Activated T-cell treated with anti-CD3 and anti-CD28 coated beads for 24 hours (primary cell): ENCODE results near the gene GRK2.
"Not testable (repeated sequence)": the region's sequence is repeated elsewhere in the genome, so short reads cannot be mapped to it uniquely, and the experiment has no call there.

Experiments
- DNase-seq: peaks from one replicate; pipeline ENCODE4 v3.0.0-alpha.2; 2020; ENCODE audit warnings: low read depth

Gene GRK2

GRCh38 chr11:67254798-67255197 lies 11.5 kb upstream of the GRK2 start:
- no peak for DNase-seq

DNA sequence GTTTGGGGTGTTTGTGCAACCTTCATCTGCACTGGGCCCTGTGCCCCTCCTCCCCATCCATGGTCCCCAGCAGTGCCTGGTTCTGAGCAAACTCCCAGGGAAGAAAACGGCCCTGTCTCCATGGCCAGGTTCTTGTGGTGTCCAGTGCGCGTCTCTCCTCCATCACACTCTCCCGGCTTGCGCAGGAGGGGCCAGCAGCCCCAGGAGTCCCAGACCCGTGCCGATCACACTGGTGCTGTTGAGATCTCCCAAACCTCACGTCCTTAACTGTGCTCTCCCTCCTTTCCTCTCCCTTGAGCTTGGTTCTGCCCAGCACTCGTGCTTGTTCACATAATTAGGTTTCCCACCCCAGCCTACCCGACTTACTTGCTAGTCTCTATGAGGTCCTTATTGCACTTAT lies 10.9 kb upstream of the GRK2 start:
- DNase-seq = no peak

DNA sequence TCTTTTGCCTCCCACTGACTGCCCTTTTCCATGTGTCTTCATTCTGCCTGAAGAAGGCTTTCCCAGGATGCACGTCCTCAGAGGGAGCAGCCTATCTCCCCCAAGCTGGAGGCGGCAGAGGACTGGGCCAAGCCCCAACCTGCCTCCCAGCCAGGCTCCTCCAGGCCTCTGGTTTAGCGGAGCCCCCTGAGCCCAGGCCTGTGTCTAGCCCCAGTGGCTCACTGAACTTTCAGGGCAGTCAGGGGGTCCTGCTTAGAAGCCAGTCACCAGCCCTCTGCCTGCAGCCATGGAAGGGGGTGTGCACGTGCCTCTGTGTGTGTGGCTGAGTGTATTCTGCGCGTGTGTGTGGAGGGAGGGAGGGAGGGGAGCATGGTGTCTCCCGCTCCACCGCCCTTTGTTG lies 10.4 kb upstream of the GRK2 start:
- DNase-seq = no peak

- DNase-seq = no peak
Measured at GRCh38 chr11:67256477-67257135, 9.7 kb upstream of the GRK2 start.

DNA sequence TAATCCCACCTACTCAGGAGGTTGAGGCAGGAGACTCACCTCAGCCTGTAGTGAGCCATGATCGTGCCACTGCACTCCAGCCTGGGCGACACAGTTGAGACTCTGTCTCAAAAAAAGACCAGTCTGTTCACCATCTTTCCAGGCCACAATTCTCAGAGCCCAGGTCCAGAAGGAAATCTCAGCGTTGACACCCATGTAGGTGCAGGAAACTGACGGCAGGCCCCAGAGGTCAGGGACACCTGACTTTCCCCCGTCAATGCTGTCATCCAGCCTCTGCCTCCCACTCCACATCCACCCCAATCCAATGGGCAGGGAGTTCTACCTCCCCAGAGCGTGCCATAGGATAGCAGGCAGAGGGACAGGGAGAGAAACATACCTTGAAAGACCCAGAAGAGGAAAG lies 5.9 kb upstream of the GRK2 start:
- no peak for DNase-seq

DNA sequence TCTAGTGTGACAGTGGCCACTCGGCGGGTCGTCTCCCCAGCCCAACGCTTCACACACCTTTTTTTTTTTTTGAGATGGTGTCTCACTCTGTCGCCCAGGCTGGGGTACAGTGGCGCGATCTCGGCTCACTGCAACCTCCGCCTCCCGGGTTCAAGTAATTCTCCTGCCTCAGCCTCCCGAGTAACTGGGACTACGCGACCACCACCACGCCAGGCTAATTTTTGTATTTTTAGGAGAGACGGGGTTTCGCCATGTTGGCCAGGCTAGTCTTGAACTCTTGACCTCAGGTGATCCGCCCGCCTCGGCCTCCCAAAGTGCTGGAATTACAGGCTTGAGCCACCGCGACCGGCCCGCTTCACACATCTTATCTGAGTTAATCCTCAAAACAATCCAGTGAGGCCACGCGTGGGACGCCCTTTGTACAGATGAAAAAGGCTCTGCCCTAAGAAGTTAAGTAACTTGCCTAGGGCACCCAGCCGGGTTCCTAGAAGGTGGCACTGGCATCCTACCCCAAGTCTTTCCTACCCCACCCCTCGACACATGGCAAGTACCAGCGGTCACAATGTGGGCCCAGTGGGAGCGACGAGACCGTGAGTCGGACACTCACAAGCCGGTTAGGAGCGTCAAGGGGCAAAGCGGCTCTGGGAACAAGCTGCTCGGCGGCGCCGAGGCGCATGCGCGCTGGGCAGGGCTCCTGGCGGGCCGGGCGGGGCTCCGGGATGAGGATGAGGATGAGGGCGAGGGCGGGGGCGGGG lies 5.2 kb upstream of the GRK2 start:
- not testable (repeated sequence) for DNase-seq

- DNase-seq = no peak
Measured at GRCh38 chr11:67261640-67261945, 4.7 kb upstream of the GRK2 start.

DNA sequence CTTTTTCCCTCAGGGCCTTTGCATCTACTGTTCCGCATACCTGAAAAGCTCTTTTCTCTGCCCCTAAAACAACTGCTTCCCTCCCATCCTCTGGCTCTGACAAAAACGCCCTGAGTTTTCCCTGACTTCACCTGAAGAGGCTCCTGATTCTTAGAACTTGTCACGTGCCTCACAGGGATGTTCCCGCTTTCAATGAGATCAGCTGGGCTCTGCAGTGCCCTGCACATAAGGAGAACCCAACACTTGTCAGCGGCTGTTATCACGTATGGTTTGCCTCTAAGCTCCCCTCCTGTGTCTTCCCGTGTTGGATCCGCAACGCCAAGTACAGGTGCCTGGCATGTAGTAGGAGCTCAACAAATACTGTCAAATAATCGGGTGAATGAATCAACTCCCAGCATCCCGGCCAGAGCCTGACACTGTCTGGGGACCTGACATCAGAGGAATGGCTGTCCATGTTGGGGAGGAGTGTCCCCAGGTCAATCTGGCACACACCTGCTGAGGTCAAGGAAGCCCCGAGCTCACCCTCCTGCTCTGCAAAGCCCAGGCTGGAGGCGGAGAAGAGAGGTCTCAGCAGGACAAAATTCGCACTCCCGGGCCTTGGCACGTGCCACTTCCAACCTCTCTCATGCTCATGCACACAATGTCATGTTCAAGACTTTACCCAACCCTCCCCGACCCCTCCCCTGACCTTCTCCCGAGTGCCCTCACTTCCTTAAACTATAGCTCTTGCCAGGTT lies 4.2 kb upstream of the GRK2 start:
- no peak for DNase-seq

- no peak for DNase-seq
Measured at GRCh38 chr11:67262731-67263675, 3.3 kb upstream of the GRK2 start.

DNA sequence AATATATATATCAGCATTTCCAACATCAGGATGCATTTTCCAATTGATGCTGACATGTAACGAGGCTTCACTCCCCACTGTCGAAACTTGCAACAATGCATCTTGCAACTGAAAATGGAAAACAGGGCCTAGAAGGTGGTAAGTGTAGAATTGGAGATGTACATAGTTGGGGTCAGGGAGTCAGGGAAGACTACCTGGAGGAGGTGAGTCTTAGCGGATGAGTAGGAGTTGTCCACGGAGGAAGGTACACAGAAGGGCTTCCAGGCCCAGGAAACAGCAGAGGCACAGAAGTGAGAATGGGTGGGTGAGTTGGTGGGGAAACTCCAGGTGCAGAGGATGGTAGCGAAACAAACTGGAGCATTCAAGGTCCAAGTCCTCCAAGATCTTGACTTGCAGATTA lies 2.0 kb upstream of the GRK2 start:
- no peak for DNase-seq

DNA sequence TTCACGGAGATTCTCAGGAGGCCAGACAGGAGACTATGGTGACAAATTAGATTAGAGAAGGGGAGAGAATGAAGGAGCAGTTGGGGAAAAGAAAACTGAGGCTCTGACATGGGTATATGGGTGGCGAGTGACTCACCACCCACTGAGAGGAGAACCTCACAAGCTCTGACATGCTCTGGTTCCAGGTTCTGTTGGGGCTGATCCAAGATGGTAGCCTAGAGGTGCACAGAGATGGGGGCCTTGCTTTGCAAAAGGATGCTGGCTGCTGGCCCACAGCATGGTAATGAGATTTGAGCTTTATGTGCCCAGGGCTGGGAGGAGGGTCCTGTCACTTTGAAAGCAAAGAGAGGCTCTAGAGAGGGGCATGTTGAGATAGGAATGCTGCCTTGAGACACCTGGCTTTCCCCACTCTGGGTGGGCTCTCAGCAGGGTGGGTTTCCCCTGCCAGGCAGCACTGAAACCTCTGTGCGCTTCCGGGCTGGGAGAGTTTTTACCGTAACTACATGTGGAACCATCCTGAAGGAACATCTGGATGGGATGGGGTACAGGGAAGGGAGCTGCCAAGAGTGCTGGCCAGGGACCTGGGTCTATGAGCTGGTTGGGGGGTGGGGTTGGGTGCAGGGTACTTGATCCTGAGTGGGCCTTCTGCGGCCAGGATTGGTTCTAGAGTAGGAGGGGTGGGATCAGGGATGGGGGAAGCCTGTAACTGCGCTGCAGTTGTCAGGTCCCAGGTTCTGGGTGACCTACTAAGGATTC lies 1.2 kb upstream of the GRK2 start:
- no peak for DNase-seq

GRCh38 chr11:67265633-67266448 lies 432 bp upstream of the GRK2 start:
- DNase-seq = peak; percentile 67

DNA sequence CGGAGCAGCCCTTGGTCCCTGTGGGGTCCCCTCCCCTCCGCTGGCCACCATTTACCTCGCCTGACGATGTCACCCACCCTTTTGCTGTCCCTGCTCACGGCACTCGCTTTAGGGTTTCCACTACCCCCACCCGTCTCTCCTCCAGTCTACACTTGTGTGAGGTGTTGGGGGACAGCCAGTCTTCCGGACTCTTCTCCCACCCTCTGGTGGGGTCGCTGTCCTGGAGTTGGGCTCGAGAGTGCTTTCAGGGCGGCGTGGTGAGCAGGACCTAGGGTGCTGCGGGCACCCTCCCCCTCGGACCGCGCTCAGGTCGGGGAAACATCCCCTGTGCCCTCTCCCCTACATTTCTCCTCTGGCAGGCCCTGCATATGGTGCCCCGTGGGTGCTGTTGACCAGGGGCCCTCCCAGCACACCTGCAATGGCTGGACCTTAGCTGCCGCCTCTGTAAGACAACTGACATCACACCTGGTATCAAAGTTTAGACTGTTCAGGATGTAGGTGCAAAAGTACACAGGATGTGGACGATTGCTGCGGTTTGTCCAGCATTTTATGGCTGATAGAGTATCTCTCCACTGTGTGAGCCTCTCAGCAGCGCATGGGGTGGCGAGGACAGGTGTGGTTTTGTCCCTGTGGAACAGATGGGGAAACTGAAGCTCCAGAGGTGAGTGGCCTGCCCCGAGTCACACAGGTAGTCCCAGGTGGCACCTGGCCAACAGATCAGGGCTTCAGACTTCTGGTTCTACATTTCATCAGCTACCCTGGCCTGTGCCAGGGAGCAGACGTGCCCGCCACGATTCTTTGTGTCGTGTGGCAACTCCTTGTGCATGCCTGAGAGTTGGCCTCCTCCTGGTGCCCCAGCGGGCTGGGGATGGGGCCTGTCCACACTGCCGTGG lies 1.2 kb downstream of the GRK2 start:
- no peak for DNase-seq

GRCh38 chr11:67268081-67268961 lies 2.0 kb downstream of the GRK2 start:
- peak; percentile 65 for DNase-seq

DNA sequence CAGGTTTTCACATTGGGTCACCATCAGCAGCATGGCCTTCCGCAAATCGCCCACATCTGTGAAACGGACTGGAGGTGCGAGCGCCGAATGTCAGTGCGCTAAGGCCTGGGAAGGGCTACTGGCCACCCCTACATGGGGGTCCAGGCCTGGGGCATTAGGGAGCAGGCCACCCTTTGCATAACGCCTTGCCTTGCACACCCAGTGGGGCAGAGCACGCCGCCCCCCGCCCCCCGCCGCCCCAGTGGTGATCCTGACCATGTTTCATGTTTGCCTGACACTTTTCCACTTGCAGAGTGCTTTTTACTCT lies 2.6 kb downstream of the GRK2 start:
- no peak for DNase-seq

GRCh38 chr11:67269401-67270255 lies 3.4 kb downstream of the GRK2 start:
- no peak for DNase-seq

GRCh38 chr11:67270256-67271204 lies 4.3 kb downstream of the GRK2 start:
- DNase-seq = no peak
